K562 (cell line): ENCODE data around the gene SPRY2. TPM values are rescaled to one million over a fixed set of nuclear protein-coding genes. Genes with fewer than 3 reads are reported as not detected.

Source experiments
- ATAC-seq: fragments of 200-7000 bp; cut with Tn5 transposase; 3 replicates; pipeline ENCODE4 v1.9.1; 2020; ENCODE audit warnings: moderate library complexity
- BruUV-seq: library from RNA; stranded (reverse); fragments of 400-500 nt; replicated peaks from 2 replicates; lab custom pipeline; 2021; lab: Mats Ljungman, UMichigan
- CTCF ChIA-PET: fragments of 300-600 bp; formaldehyde crosslinking; extraction: SDS; loops from one replicate; lab custom pipeline; 2021; ENCODE audit warnings: low intra/inter-chr PET ratio; lab: Yijun Ruan, JAX
- POLR2A ChIA-PET: fragments of 300-600, 350-650 bp; sonication (Branson Sonifier 250); formaldehyde crosslinking; extraction: SDS; loops from one replicate; lab custom pipeline; 2021; ENCODE audit warnings: antibody characterized with exemption, inconsistent platforms; lab: Yijun Ruan, JAX
- DNase-seq, 4 experiments: peaks; one replicate each; pipeline versions ENCODE4 v3.0.0 to v3.0.0-alpha.2; 2011 to 2018; ENCODE audit warnings: low spot score in 3 of 4, mixed read lengths in 3 of 4; ENCODE audit errors: extremely low read depth in 1 of 4
- FAIRE-seq: peaks from 2 replicates; lab custom pipeline; 2011; peaks lifted over from hg19 to GRCh38; lab: Jason Lieb, UNC
- H2AFZ ChIP-seq: 2 replicates; pipeline ENCODE4 v1.6.0; 2011; ENCODE audit warnings: low read depth, low read length, control low read depth, inconsistent platforms
- H3K27ac ChIP-seq: fragments of 200-600 bp; 3 replicates; pipeline ENCODE4 v1.8.0; 2011; ENCODE audit warnings: low read depth, mild to moderate bottlenecking, control low read depth, inconsistent platforms, low read length, moderate library complexity, mixed read lengths; ENCODE audit errors: extremely low read depth
- H3K27me3 ChIP-seq, 2 experiments: fragments of 300-600 bp in 1 of 2; 2 replicates in 1 of 2; 3 replicates in 1 of 2; pipeline versions ENCODE4 v1.6.0 to v1.8.0; 2011; ENCODE audit warnings: inconsistent platforms in 2 of 2, low read length in 2 of 2, mild to moderate bottlenecking in 1 of 2, mixed read lengths in 1 of 2, moderate library complexity in 1 of 2; ENCODE audit not compliant: control insufficient read depth in 2 of 2, insufficient read depth in 2 of 2
- H3K36me3 ChIP-seq: fragments of 300-600 bp; 3 replicates; pipeline ENCODE4 v1.8.0; 2011; ENCODE audit warnings: mild to moderate bottlenecking, low read length, inconsistent platforms; ENCODE audit not compliant: control insufficient read depth, insufficient read depth
- H3K4me1 ChIP-seq, 2 experiments: fragments of 200-600 bp in 1 of 2; replicated peaks in 1 of 2; 2 replicates in 1 of 2; 3 replicates in 1 of 2; pipeline versions ENCODE4 v1.5.1 to v1.8.0; 2011; ENCODE audit warnings: inconsistent platforms in 2 of 2, low read length in 2 of 2, mild to moderate bottlenecking in 1 of 2, mixed read lengths in 1 of 2, moderate library complexity in 1 of 2; ENCODE audit not compliant: control insufficient read depth in 2 of 2, insufficient read depth in 2 of 2
- H3K4me2 ChIP-seq: 2 replicates; pipeline ENCODE4 v1.6.1; 2011; ENCODE audit warnings: low read length, control low read depth, inconsistent platforms, mixed read lengths; ENCODE audit not compliant: insufficient read depth
- H3K4me3 ChIP-seq: fragments of 200-600 bp; sonication (generic), shearing (Covaris generic); 2 replicates; pipeline ENCODE4 v1.5.1; 2016; ENCODE audit warnings: control low read depth, inconsistent platforms
- H3K79me2 ChIP-seq: fragments of 200-600 bp; 3 replicates; pipeline ENCODE4 v1.8.0; 2011; ENCODE audit warnings: low read length, inconsistent platforms; ENCODE audit not compliant: control insufficient read depth, insufficient read depth
- H3K9ac ChIP-seq, 2 experiments: 2 replicates each; pipeline versions ENCODE4 v1.6.0 to v1.6.1; 2011; ENCODE audit warnings: low read depth in 2 of 2, low read length in 2 of 2, control low read depth in 1 of 2, inconsistent platforms in 1 of 2, mild to moderate bottlenecking in 1 of 2, mixed read lengths in 1 of 2; ENCODE audit not compliant: insufficient read depth in 1 of 2
- H3K9me1 ChIP-seq: one replicate; pipeline ENCODE4 v1.6.0; 2011; ENCODE audit warnings: inconsistent platforms, mild to moderate bottlenecking, low read length, moderate library complexity; ENCODE audit not compliant: control insufficient read depth, insufficient read depth
- H3K9me3 ChIP-seq: replicated peaks from 2 replicates; pipeline ENCODE4 v1.5.1; 2011; ENCODE audit warnings: low read depth, low read length, inconsistent platforms; ENCODE audit not compliant: control insufficient read depth, insufficient read depth
- H4K20me1 ChIP-seq: replicated peaks from 2 replicates; pipeline ENCODE4 v1.6.1; 2011; ENCODE audit warnings: low read length, inconsistent platforms, mixed read lengths; ENCODE audit not compliant: control insufficient read depth, insufficient read depth
- ARID2 ChIP-seq: fragments of 450-650 bp; IDR thresholded peaks from 2 replicates; pipeline ENCODE4 v1.6.1; 2017; ENCODE audit warnings: antibody characterized with exemption, mild to moderate bottlenecking
- DACH1 ChIP-seq: fragments of 450-650 bp; IDR thresholded peaks from 2 replicates; pipeline ENCODE4 v1.6.1; 2018; ENCODE audit not compliant: partially characterized antibody
- HNRNPK ChIP-seq: fragments of 200-400 bp; formaldehyde crosslinking; IDR thresholded peaks from one replicate; pipeline ENCODE4 v1.6.1; 2018; ENCODE audit warnings: mild to moderate bottlenecking, low read depth, low read length; ENCODE audit not compliant: poor library complexity, severe bottlenecking
- MBD2 ChIP-seq: sonication (generic); IDR thresholded peaks from 2 replicates; pipeline ENCODE4 v1.6.1; 2016; ENCODE audit warnings: low read depth, borderline replicate concordance
- MYC ChIP-seq, 2 experiments: fragments of 250-450 bp in 1 of 2; sonication (Bioruptor Pico) in 1 of 2; IDR thresholded peaks; 2 replicates each; pipeline versions ENCODE4 v1.5.1 to v1.6.1; 2012 to 2021; ENCODE audit warnings: low read depth in 2 of 2, borderline replicate concordance in 1 of 2, improper control_type of control experiment in 1 of 2, low read length in 1 of 2, mild to moderate bottlenecking in 1 of 2, moderate library complexity in 1 of 2
- NRF1 ChIP-seq, 2 experiments: fragments of 450-650 bp; IDR thresholded peaks in 1 of 2; conservative IDR thresholded peaks in 1 of 2; 2 replicates each; pipeline ENCODE4 v1.6.1; 2014; ENCODE audit warnings: mild to moderate bottlenecking in 2 of 2
- RHOXF2B ChIP-seq: fragments of 250-450 bp; sonication (Bioruptor Pico); conservative IDR thresholded peaks from 2 replicates; pipeline ENCODE4 v1.5.1; 2021
- XRCC5 ChIP-seq: fragments of 200-400 bp; formaldehyde crosslinking; IDR thresholded peaks from 2 replicates; pipeline ENCODE4 v1.6.1; 2017; ENCODE audit warnings: low read depth, mild to moderate bottlenecking, low read length
- ZBTB2 ChIP-seq: fragments of 450-650 bp; IDR thresholded peaks from 2 replicates; pipeline ENCODE4 v1.6.1; 2016; ENCODE audit warnings: antibody characterized with exemption
- ZFPM2 ChIP-seq: fragments of 250-450 bp; sonication (Bioruptor Pico); IDR thresholded peaks from 2 replicates; pipeline ENCODE4 v1.5.1; 2022; ENCODE audit warnings: mild to moderate bottlenecking
- ZNF140 ChIP-seq: fragments of 250-450 bp; sonication (Bioruptor Pico); IDR thresholded peaks from 2 replicates; pipeline ENCODE4 v1.8.0; 2021; ENCODE audit warnings: moderate library complexity, mild to moderate bottlenecking, inconsistent platforms
- ZNF589 ChIP-seq: fragments of 200-800 bp; sonication (Bioruptor generic); IDR thresholded peaks from 2 replicates; pipeline ENCODE4 v1.6.1; 2016; ENCODE audit warnings: low read depth, missing genetic modification characterization, missing compliant biosample characterization
- ZSCAN32 ChIP-seq: fragments of 450-650 bp; formaldehyde crosslinking; IDR thresholded peaks from 2 replicates; pipeline ENCODE4 v1.4.0; 2020; ENCODE audit warnings: mild to moderate bottlenecking, moderate library complexity
- WGBS: fragments of 100-300 bp; shearing (Covaris generic); methylation state at CpG from one replicate; pipeline ENCODE4 v1.1.6; 2016; ENCODE audit warnings: low coverage, mixed read lengths; ENCODE audit not compliant: insufficient coverage; ENCODE audit errors: missing lambda C conversion rate; 5-methylcytosine and 5-hydroxymethylcytosine counted together
- in situ Hi-C: fragments of 300-500 bp; cut with MboI; formaldehyde crosslinking; loops from 4 replicates; pipeline ENCODE4 v1.15.0; 2018; ENCODE audit warnings: inconsistent platforms, mixed read lengths
- intact Hi-C: fragments of 100-400 bp; cut with micrococcal nuclease; formaldehyde crosslinking; loops from 2 replicates; pipeline ENCODE4 v1.14.2; 2022
- polyA plus RNA-seq, 8 experiments: library from polyadenylated mRNA; depleted of rRNA in 4 of 8; stranded (reverse) in 5 of 8; unstranded in 3 of 8; fragments of >200 nt; fragmentation: Nextera tagmentation in 2 of 8; fragmentation: Illumina TruSeq in 1 of 8; extraction: Ambion mirVana in 2 of 8; extraction: Trizol in 1 of 8; gene quantifications; 2 replicates each; pipeline versions ENCODE4 v1.2.1 to v1.2.3, GENCODE V29; 2011 to 2014; ENCODE audit warnings: inconsistent platforms in 1 of 8, missing spikeins in 1 of 8
- total RNA-seq, 7 experiments: library from RNA; depleted of rRNA in 6 of 7; stranded (reverse); fragments of >200 nt in 6 of 7; fragmentation: Illumina TruSeq in 2 of 7; extraction: Trizol in 2 of 7; gene quantifications; 2 replicates each; pipeline versions ENCODE4 v1.2.1 to v1.2.3, GENCODE V29; 2011 to 2021; ENCODE audit warnings: low replicate concordance in 1 of 7
- TF ChIP-seq, protein P1 (sequence below): sonication (generic); formaldehyde crosslinking; IDR thresholded peaks from 2 replicates; pipeline ENCODE4 v1.8.0; 2022; ENCODE audit warnings: missing genetic modification reagents, mild to moderate bottlenecking, borderline replicate concordance

The SPRY2 gene
- total and polyA plus RNA-seq, 9 of the 15 experiments (the other 6 are each of a cell fraction or from before 2014, with no cell fraction given) = 1.8 to 7.8 (median 3.4) TPM

GRCh38 chr13:80331984-80332383, 8.9 kb downstream of the SPRY2 start:
- DNase-seq (no peak), FAIRE-seq (no peak), ATAC-seq (no peak)
- Histone ChIP-seq H3K4me2 (no peak overlapping the region), H3K27me3 (no peaks in the 10 kb centered on the region), H3K9me1 (no peaks in the 10 kb centered on the region), H3K9ac (no peak overlapping the region), H3K9me3 (no peaks in the 10 kb centered on the region), H3K36me3 (peaks cover 7% of the 10 kb centered on the region; the same call in 2 of the 3 replicates), H3K27ac (no peak overlapping the region), H3K4me1 (0 out of 5 replicates have a peak, but pooled peaks cover 0 to under 1% of the 10 kb centered on the region in 2 experiments), H4K20me1 (no peaks in the 10 kb centered on the region), H2AFZ (no peak overlapping the region), H3K4me3 (no peak overlapping the region), H3K79me2 (peaks cover 7% of the 10 kb centered on the region)
- in situ Hi-C loops = loop anchor here (25.0 kb wide), 1 partner anchor 895 kb away; no protein-coding TSS in a partner anchor
- ChIA-PET POLR2A (no interaction called here), CTCF (no interaction called here)
- BruUV-seq = no TSS peak
- intact Hi-C loops = no loop called here
- WGBS = 100% methylated on average over 2 of the region's 2 CpGs
- TF ChIP-seq ZSCAN32 (CRISPR knock-in tag) (no peak), NRF1 (conservative IDR thresholded peaks at IDR 0.05 in 1 of 2, IDR thresholded peaks at IDR 0.05 in 1 of 2) (no peak), DACH1 (no peak), RHOXF2B (CRISPR knock-in tag) (no peak), MYC (IDR thresholded peaks at IDR 0.05; ENCODE audit: low read depth, low read length) (no peak), MYC (CRISPR knock-in tag; IDR thresholded peaks at IDR 0.05; ENCODE audit: borderline replicate concordance, low read depth) (no peak), ZNF140 (CRISPR knock-in tag) (no peak)

DNA sequence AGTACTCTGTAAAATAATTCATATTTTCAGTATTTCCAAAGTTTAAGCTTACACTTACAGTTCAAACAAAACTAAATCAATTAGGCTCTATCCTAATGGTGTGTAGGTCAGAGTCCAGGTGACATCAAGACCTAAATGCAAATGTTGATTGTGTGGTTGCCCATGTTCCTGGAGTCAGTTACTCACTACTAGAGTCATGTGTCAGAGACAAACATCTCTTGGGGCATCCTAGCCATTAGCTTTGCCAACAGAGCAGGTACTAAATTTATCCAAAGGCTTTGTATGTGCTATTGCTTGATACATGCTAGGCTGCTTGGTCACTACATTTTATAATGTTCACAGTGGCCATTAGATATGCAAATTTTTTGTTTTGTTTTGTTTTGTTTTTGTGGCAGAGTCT, 11.7 kb downstream of the SPRY2 start:
- Histone ChIP-seq H3K9me1 (no peaks in the 10 kb centered on the region), H3K36me3 (no peaks in the 10 kb centered on the region), H3K4me2 (no peak overlapping the region), H3K9me3 (no peaks in the 10 kb centered on the region), H3K9ac (no peak overlapping the region), H3K4me1 (no peaks in the 10 kb centered on the region), H3K79me2 (no peaks in the 10 kb centered on the region), H3K4me3 (no peak overlapping the region), H4K20me1 (no peaks in the 10 kb centered on the region), H2AFZ (no peak overlapping the region), H3K27ac (no peak overlapping the region), H3K27me3 (no peaks in the 10 kb centered on the region)
- no peak for FAIRE-seq
- in situ Hi-C loops (loop anchor here (25.0 kb wide), 1 partner anchor 892 kb away; no protein-coding TSS in a partner anchor), intact Hi-C loops (no loop called here)
- ChIA-PET POLR2A (interaction anchor here (1.3 kb wide), 1 partner anchor 16 kb away, joined by 3 read pairs; no protein-coding TSS in a partner anchor), CTCF (no interaction called here)
- ATAC-seq = no peak
- no TSS peak for BruUV-seq
- DNase-seq = no peak
- TF ChIP-seq ZNF589 (CRISPR knock-in tag) = no peak
- TF ChIP-seq ZBTB2 = no peak
- TF ChIP-seq HNRNPK = no peak
- no peak for TF ChIP-seq XRCC5
- TF ChIP-seq, protein P1, sequence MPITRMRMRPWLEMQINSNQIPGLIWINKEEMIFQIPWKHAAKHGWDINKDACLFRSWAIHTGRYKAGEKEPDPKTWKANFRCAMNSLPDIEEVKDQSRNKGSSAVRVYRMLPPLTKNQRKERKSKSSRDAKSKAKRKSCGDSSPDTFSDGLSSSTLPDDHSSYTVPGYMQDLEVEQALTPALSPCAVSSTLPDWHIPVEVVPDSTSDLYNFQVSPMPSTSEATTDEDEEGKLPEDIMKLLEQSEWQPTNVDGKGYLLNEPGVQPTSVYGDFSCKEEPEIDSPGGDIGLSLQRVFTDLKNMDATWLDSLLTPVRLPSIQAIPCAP (CRISPR knock-in tag) = no peak
- TF ChIP-seq ARID2 = no peak
- TF ChIP-seq ZFPM2 = no peak
- no peak for TF ChIP-seq MBD2
